NCI-H510A treated with DMSO at 0.1 percent for 48 hours (cell line): ENCODE results near the gene MAPRE2.
A peak's percentile ranks its signal among the peaks of the same experiment; 100 is the strongest.

Source experiments
- DNase-seq: peaks from one replicate; lab custom pipeline; 2025; lab: John Stamatoyannopoulos, UW

MAPRE2 gene

DNA sequence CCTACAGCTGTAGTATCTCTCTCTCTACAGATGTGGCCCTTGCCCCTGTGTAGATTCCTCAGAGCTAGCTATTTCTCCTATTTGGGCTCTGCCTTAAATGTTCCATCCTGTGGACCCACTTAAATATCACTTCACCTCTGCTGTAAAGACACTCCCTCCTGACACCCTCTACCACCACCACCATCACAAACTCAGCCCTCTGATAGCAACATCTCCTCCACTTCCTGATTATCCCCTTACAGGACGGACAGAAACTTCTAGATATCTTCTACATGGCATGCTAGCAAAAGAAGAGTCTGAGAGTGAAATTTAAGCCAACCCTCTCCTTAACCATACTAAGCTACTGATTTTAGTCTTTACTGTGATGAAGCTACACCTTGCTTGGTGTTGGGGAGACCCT, 3.2 kb upstream of the MAPRE2 start:
- DNase-seq, result no peak

DNA sequence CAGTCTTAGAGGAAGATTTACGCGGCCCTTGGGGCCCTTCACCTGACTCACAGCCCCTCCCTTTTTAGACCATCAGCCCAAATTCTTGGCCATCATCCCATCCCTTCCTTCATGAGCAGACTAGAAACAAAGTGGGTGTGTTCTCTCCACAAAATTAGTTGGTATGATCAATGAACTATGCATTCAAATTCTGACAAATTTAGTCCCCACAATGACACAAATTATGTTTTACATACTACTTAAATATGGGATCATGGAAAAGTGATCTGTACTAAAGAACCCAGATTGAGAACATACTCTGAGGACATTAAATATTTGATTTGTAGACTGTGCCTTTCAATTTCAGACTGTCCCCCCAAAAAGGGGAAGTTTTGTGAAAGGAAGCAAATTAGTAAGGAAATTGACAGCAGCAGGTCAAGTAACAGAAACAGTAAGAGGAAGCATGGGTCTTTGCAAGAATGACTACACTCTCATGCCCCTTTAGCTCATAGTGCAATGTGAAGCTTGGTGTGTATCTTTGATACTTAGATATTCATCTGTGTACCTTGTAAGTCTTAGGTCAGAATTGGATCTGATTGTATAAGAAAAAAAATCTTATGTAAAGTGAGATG, 2.2 kb upstream of the MAPRE2 start:
- DNase-seq, result no peak

DNA sequence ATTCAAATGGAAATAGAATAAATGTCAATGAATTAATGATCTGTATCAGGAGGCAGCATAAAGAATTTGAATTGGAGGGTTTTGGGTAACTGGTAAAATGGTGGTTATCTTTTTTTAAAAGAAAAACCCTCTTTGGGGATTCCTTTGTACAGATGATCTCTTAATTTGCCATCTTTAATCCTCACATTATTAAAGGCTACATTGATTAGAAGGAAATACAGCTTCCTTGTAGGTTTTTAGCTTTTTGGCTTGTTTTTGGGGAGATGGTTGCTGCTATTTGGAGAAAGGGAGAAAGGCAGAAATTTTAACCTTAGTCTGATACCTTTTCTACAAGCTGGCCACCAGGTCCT, 600 bp upstream of the MAPRE2 start:
- peak; percentile 87 for DNase-seq

DNA sequence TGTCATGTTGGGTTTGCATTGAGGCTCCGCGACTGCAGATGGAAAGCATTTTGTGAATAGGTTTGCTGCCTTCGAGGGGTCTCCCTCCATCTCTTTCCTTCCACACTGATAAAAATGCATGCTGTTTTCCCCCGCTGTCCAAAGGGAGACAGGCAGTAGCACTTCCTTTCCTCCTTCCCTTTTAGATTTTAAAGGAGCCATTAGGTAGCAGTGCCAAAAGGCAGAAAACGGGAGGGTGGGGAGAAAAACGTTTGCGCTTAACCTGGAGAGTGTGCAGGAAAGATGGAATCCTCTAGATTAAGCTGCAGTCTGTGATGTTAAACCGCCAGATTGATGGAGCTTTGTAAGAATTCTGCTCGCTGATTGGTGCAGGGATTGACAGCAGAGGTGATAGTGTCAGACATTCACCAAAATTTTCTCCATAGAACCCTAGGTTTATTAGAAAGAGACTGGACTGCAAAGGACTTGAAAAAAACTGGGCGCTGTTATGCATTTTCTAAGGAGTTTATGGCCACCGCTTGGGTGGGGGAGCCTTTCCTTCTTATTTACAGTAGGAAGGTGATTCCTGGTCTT, 688 bp downstream of the MAPRE2 start:
- DNase-seq, result peak; percentile 86

DNA sequence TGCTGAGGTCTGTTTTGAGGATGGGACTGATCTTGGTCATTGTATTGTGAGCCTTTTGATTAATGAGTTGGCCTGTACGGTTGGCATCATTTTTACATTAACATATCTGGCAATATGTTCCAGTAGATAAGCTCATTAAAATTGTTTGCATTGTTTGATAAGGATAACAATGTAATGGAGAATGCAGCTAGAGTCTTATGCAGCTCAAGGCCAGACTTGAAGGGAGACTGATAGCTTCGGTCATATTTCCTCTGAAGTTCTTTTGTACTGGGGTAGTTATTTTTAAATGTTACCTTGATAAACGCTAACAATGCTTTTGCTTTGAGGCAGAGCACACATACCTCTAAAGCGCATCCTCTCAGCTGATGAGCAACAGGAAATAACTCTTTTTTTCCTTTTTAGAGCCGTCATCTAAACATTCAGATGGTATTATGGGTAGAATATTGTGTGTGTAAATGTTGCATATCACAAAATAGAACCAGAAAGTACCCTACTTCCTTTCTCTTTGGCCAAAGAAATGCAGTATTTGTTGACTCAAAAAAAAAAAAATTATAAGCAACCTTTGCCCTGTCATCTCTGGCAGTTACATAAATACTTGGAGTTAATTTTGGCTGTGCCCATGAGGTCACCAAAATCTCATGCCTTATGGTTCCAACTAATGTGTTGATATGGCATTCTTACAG, 1.3 kb downstream of the MAPRE2 start:
- DNase-seq, result no peak

DNA sequence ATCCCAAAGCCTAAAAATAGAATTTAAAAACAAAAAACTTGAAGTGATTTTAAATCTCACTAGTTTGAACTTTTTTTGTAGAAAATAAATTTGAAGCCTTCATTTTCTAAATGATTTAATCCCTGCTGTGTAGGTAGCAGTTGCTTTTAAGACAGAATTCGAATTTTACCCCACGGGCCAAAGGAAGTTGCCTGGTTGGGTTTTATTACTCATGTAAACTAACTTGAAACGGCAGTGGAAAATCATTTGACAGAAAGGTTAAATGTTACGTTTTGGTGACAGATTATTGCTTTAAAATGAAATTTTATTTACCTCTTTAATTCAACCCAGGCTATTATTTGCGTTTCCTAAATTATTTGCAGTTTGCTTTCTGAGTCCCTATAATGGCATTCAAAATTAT, 2.0 kb downstream of the MAPRE2 start:
- no peak for DNase-seq

DNA sequence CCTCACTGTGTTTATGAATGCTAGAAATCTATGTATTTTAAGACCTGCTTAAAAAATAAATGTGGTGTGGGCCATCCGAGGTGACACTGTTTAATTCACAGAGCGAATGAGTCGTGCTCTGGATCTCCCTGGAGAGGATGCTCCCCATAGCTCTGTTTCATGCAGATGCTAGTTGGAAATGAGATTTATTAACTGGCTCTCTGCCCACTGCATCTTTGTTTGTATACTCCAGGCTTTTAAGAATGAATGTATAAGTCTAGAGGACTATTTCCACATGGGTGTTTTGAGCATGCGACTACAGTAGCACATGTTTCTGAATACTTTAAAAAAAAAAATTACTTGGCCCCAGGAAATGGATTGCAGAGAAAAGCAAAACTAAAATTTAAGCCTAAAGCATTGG, 3.9 kb downstream of the MAPRE2 start:
- peak; percentile 43 for DNase-seq

DNA sequence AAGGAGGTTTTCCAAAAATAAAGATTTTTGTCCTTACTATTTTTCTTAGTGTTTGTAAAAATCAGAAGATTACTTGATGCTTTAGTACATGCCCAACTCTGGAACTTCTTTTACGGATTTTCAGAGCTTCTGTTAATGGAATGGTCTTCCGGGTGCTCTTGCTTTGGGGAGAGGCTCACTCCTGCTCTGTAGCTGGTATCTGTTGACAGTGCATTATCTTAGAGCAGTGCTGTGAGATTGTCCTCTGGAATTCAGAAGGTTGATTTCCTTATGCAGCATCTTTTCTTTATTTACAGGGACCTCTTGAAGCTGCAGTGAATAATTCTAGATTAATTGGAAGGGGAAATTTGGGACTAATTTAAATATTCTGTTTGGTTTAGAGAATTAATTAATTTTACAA, 4.6 kb downstream of the MAPRE2 start:
- DNase-seq, result no peak

DNA sequence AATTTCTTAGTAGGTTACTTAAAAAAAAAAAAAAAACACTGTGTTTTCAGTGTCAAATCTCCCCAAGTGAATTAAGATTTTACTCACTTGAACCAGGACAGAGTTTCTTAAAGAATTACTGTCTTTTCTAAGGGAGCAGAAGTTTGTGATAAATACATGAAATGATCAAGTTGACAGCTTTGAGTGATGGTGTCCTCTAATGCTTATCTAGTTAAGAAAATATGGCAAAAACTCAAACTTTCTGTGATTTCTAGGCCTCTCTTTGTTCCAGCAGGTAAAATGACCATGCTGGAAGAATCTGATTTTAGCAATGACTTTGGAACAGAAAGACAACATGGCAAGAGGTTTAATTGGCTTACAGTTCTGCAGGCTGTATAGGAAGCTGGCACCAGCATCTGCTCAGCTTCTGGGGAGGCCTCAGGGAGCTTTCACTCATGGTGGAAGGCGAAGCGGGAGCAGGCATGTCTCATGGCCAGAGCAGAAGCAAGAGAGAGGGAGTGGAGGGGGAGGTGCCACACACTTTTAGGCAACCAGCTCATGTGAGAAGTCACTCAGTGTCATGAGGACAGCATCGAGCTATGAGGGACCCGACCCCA, 6.6 kb downstream of the MAPRE2 start:
- DNase-seq, result no peak

DNA sequence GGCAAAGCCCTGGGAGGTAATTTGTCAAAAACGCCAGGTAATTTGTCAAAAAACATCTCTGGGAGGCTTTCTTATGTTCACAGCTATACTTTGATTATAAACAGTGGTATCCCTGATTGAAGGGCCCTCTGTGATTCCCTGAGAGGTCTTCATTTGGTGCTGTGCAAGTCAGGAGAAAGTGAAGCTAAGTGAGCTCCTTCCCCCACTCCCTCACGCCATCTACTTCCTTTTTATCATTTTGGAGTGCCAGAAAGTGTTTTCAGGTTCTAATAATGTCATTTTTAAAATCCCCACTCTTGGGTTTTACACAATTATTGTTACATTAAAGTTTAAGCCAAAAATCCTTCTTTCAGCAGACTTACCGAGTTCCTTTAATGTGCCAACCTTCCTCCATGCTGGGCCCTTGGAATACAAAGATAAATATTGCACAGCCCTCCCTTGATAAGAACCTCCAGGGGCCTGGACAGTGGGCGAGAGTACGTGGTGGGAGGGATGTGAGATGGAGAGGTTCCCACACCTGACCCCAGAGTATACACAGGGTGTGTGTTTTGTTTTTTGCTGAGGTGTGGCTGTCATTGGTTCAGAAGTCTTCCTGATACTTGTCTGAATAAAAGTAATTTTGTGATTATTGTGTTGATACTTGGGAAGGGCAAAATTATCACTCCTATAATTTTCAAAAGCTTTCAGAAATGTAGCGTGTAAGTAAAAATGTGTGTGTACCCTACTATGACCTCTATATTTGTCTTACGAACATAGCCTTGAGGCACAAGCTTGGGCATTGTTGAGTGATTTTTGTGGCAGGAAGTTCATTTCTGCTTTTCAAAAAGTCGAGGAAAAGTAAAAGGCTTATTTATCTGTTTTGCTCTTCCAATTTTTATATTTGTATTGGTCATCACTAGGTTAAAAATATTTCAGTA, 8.2 kb downstream of the MAPRE2 start:
- DNase-seq, result no peak

DNA sequence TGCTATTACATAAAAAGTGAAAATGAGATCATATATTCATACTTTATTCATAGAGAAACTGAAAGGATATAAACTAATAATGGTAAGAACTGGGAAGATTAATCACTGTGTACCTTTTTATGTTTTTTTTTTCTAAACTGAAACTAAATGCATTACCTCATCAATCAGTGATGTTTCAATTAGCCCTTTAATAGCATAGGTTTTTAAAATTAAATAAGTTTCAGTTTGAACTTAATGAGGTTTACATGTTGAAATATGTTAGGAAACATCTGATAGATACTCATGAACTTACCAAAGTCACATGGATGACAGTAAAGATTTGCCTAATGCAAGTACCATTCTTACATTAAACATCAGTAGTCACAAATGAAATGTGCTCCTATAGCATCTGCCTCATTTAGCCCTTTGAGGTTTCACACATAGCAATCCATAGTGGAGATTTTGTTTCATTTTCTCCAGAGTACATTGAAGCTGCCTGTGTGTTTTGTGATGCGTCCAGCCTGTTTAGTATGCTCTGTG, 8.9 kb downstream of the MAPRE2 start:
- DNase-seq, result peak; percentile 47

DNA sequence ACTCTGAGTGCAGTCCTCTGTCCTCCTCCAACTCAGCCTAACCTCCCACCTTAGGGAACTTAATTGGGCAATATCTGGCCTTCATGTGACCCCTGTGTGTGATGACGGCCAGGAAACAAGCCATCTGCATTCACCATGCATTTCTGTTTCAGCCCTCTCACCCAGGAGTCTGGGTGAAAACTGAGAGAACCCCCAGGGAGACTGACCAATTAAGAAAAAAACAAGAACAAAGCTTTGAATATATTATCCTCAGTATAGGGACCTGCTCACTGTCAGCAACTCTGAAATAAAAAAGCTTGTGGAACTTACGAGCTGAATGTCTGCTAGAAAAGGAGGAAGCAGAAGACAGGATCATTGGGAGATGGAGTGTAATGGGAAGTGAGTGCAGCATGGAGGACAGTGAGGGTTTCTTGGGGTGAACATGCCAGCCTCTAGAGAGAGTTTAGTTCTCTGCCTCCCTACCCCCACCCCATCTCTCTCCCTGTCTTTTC, 9.5 kb downstream of the MAPRE2 start:
- DNase-seq, result no peak

DNA sequence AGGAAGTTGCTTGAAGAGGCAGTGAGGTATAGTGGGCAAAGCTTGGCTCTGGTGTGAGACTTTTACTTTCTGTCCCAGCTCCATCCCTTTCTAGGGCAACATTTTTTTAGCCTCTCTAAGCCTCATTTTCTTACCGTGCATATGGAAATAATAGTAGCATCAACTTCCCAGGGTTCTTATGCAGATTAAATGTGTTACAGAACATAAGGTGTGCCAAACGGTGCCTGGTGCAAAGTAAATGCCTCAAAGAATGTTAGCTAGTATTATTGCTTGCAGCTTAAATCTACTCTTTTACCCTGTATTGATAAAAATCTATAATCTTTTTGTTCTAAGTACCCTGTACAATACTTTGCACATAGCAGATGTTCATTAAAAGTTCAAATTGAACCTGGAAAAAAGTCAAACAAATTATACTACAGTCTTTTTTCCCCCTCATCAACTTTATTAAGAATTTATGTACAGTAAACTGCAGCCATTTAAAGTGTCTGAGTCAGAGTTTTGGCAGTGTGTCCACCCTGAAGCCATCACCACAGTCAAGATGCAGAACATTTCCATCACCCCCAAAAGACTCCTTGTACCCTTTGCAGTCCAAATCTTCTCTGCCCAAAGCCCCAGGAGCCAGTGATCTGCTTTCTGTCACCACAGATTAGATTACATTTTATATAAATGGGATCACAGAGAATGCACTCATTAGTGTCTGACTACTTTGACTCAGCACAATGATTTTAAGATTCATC, 10.6 kb downstream of the MAPRE2 start:
- no peak for DNase-seq

DNA sequence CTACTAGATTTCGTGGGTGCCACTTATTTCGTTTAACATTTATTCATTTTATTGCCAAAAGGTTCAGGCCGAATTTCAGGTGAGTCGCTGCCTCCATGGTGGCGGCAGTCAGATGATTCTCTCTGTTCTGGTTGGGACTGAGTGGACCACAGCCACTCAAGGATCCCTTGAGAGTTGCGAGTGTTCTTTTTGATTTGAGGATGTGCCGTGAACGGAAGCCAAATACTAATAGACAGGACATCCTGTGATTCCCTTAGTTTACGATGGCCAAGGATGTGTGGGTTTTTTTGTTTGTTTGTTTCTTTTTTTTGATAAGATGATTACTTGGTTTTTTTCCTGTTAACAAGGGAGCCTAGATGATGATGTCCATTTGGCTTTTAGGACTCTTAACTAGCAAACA, 13.2 kb downstream of the MAPRE2 start:
- DNase-seq, result no peak

DNA sequence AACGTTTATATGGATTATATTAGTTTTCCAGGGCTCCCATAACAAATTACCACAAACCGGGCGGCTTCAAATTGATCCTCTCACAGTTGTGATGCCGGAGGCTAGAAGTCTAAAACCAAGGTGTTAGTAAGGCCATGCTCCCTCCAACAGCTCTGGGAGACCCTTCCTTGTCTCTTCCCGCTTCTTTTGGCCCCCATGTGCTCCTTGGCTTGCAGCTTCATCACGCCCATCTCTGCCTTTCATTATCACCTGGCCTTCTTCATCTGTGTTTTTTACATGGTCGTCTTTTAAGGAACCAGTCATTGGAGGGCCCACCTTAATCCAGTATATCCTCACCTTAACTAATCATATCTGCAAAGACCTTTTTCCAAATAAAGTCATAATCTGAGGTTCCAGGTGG, 13.9 kb downstream of the MAPRE2 start:
- no peak for DNase-seq

DNA sequence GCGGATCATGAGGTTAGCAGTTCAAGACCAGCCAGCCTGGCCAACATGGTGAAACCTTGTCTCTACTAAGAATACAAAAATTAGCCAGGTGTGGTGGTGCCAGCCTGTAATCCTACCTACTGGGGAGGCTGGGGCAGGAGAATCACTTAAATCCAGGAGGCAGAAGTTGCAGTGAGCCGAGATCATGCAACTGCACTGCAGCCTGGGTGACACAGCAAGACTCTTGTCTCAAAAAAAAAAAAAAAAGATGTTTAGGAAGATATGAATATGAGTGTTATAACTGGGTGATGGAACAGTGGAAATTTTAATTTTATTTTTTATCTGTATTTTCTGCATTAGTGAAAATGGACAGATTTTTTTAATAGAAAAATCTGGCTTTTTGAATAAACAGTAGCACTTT, 14.5 kb downstream of the MAPRE2 start:
- no peak for DNase-seq

DNA sequence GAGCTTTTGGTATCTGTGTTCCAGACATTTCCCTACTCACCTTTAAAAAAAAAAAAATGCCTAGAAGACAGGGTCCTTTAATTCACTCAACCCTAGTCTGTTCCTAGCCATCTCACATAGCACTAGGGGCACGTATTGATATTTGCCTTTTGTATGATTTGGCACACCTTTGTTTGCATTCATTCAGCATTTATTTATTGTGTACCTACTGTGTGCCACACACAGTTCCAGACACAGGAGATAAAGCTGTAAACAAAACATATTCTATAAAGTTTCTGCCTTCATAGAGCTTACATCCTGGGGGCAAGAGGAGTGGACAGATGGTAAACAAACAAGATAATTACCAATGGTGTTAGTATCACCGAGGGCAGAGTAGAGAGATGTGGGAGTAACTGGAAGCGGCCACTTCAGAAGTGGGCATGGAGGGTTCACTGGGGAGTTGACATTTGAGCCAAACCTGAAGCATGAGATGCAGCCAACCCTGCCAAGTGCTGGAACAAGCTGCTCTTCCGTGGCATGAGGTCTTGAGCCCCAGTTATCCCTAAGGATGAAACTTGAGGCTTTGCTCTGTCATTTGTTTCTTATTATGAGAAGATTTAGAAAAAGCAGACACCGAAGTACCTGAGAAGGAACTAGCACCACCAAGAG, 18.2 kb downstream of the MAPRE2 start:
- peak; percentile 88 for DNase-seq

DNA sequence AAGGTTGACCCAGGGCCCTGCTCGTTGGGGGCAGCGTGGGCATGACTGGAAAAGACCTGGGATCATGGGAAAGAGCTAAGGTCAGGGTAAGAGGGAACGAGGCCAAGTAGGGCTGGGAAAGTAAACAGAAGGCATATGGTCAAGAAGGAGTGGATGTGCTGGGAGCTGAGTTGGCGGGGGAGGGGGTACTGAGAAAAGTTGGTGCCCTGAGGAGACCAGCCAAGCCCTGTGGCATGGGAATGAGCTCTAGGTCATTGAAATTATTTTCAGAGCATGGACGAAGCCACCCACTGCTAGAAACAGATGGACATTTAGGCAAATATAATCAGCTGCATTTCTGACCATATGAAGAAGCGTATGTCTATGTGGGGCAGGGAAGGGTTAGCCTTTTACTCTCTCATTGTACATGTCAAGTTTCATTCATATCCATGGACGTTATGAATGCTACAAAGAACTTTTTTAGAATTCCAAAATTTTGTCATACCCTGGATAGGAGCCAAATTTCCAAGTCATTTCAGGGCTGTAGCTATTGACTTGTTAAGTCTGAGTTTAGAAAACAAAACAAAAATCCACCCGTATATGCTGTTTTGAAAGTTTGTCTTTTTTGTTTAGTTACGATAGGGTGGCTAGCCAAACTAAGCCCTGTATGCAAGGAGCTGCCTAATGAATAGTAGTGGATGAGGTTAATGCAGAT, 19.1 kb downstream of the MAPRE2 start:
- DNase-seq, result no peak

DNA sequence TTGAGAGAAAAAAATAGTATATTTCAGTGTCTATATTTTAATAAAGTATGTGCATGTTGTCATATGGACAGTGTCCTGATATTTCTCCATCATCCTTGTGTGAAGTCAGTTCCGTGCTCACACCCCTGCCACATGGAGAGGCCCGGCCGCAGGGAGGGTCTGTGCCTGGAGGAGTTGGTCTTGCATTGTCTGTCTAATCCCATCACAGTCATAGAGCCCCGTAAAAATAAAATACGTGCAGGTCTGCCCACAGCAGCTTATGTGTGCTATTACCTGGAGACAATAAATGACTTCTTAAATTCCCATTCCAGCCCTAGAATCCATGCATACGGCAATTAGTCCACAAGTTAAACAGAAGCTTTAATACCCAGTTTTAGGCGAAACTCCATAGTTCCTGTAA, 20.1 kb downstream of the MAPRE2 start:
- no peak for DNase-seq

DNA sequence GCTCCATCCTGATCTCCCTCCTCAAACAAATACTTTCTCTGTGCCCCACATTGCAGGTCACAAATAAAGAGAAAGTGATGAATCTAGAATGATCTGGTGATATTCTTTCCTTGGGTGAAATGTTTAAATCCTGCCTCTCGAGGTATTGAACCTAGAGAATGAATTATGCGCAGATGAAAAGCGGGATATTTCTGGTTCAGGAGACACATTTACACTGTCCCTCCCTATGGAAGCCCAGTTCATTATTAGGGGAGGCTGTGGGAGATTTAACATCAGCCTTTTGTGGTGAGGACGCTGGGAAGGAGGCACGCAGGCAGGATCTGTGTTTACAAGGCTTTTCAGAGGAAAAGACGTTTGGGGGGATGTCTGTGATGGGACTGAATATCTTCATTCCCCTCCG, 20.6 kb downstream of the MAPRE2 start:
- DNase-seq, result no peak
